Keratinocyte (primary cell): ENCODE measurements around the gene FN3K. TPM values are rescaled to one million over a fixed set of nuclear protein-coding genes. Genes with fewer than 3 reads are reported as not detected.

Experiments
- polyA plus RNA-seq, 5 experiments: library from polyadenylated mRNA; depleted of rRNA in 3 of 5; stranded (reverse) in 3 of 5; stranded (forward) in 1 of 5; unstranded in 1 of 5; fragments of >200 nt; gene quantifications; 1 replicate in 1 of 5; 2 replicates in 3 of 5; 3 replicates in 1 of 5; pipeline versions ENCODE4 v1.2.1 to v1.2.3, GENCODE V29; 2011 to 2012; ENCODE audit warnings: missing spikeins in 2 of 5, low read depth in 1 of 5, low replicate concordance in 1 of 5

Gene FN3K
- polyA plus RNA-seq, 1 donor (not counting 4 experiments of a cell fraction or from before 2014, with no cell fraction given): 0.10 TPM

Other genes starting within 250 kb of the FN3K start
- gene FOXK2, start 215.9 kb upstream of the FN3K start, polyA plus RNA-seq: 39.4 to 43.9 TPM (median 43.8 TPM) in 3 replicates
- gene WDR45B, start 87.2 kb upstream of the FN3K start, polyA plus RNA-seq: 77.2 to 92.4 TPM (median 89.2 TPM) in 3 replicates
- gene RAB40B, start 36.9 kb upstream of the FN3K start, polyA plus RNA-seq: 10.6 to 15.1 TPM (median 11.4 TPM) in 3 replicates
- gene FN3KRP, start 18.9 kb upstream of the FN3K start, polyA plus RNA-seq: 24.7 to 26.2 TPM (median 25.7 TPM) in 3 replicates
- 30.1 to 51.5 TPM (median 36.2 TPM) in 3 replicates for gene TBCD, start 16.4 kb downstream of the FN3K start, polyA plus RNA-seq
- 1.8 to 9.6 TPM (median 5.5 TPM) in 3 replicates for gene ZNF750, start 104.4 kb downstream of the FN3K start, polyA plus RNA-seq